ENCODE measurements around the gene CAPN12. TPM values are rescaled to one million over a fixed set of nuclear protein-coding genes. Genes with fewer than 3 reads are reported as not detected.
"Not testable (repeated sequence)": the region's sequence is repeated elsewhere in the genome, so short reads cannot be mapped to it uniquely, and the experiment has no call there.

Gene CAPN12
- total RNA-seq, 1 donor from 2014 or later, result 1.3 TPM

DNA sequence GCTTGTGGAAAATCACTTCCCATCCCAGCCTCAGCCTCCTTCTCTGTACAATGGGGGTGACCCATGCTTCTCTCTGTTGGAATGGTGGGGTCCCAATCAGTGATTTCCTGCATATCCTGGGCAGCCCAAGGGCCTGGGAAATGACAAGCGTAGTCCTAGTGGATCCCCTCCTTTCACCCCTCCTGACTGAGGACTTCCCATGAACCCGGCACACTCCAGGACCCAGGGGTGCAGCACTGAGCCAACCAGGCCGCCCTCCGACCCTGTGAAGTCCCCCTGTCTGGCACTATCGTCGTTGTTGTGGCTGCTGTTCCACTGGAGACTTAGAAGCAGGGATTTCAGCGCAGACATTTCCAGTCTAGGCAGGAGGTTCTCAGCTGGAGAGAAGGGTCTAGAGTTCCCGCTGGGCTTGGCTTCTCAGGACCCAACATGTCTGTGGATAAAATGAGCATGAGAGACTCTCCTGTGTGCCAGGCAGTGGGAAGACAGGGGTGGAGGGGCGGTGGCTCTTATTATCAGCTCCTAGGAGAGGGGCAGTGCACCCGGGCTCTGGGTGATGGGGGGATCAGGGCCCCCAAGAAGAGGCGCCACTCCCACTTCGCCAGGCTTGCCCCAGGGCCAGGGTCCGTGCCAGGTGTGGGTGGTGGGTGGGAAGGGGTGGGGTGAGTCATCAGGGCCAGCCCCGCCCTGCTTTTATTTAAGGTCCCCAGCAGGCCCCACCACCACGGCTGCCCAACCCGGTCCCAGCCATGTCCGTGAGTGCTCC is 44.4 kb upstream of the CAPN12 start, which contains the start of gene LGALS7B:
LGALS7B (plus strand) TSS at position 723 of the 766 bp plus-strand sequence; CDS start at position 750, 27 bp downstream.
- TF ChIP-seq, protein P1, sequence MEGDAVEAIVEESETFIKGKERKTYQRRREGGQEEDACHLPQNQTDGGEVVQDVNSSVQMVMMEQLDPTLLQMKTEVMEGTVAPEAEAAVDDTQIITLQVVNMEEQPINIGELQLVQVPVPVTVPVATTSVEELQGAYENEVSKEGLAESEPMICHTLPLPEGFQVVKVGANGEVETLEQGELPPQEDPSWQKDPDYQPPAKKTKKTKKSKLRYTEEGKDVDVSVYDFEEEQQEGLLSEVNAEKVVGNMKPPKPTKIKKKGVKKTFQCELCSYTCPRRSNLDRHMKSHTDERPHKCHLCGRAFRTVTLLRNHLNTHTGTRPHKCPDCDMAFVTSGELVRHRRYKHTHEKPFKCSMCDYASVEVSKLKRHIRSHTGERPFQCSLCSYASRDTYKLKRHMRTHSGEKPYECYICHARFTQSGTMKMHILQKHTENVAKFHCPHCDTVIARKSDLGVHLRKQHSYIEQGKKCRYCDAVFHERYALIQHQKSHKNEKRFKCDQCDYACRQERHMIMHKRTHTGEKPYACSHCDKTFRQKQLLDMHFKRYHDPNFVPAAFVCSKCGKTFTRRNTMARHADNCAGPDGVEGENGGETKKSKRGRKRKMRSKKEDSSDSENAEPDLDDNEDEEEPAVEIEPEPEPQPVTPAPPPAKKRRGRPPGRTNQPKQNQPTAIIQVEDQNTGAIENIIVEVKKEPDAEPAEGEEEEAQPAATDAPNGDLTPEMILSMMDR (IDR thresholded peaks at IDR 0.05; ENCODE audit: insufficient read depth, low read length, poor library complexity, severe bottlenecking), result no peak
- H3K27me3 ChIP-seq (ENCODE audit: control insufficient read depth, insufficient read depth, low read length), result no peaks in the 10 kb centered on the region
- H3K36me3 ChIP-seq (ENCODE audit: control insufficient read depth, insufficient read depth, low read length), result no peaks in the 10 kb centered on the region
- no peak within 1 kb of the TSS for H3K4me3 ChIP-seq (ENCODE audit: low read depth, low read length)
- DNase-seq (ENCODE audit: low read depth), result no peak

- no peak overlapping the region for H3K4me3 ChIP-seq (ENCODE audit: low read depth, low read length)
- no peak for DNase-seq (ENCODE audit: low read depth)
- no peaks in the 10 kb centered on the region for H3K36me3 ChIP-seq (ENCODE audit: control insufficient read depth, insufficient read depth, low read length)
Observed at GRCh38 chr19:38786572-38787265, 42.4 kb upstream of the CAPN12 start.

GRCh38 chr19:38786061-38786460 is 41.8 kb upstream of the CAPN12 start:
- not testable (repeated sequence) for H3K27me3 ChIP-seq (ENCODE audit: control insufficient read depth, insufficient read depth, low read length); DNase-seq (ENCODE audit: low read depth); H3K4me3 ChIP-seq (ENCODE audit: low read depth, low read length); H3K36me3 ChIP-seq (ENCODE audit: control insufficient read depth, insufficient read depth, low read length)

More at GRCh38 chr19:38786572-38787265, 42.4 kb upstream of the CAPN12 start:
- TF ChIP-seq, protein P1 (IDR thresholded peaks at IDR 0.05; ENCODE audit: insufficient read depth, low read length, poor library complexity, severe bottlenecking), result no peak
- H3K27me3 ChIP-seq (ENCODE audit: control insufficient read depth, insufficient read depth, low read length), result no peaks in the 10 kb centered on the region

GRCh38 chr19:38785187-38785699 is 41.0 kb upstream of the CAPN12 start:
- TF ChIP-seq, protein P1 (IDR thresholded peaks at IDR 0.05; ENCODE audit: insufficient read depth, low read length, poor library complexity, severe bottlenecking), result no peak
- no peaks in the 10 kb centered on the region for H3K36me3 ChIP-seq (ENCODE audit: control insufficient read depth, insufficient read depth, low read length)
- H3K27me3 ChIP-seq (ENCODE audit: control insufficient read depth, insufficient read depth, low read length), result no peaks in the 10 kb centered on the region
- no peak overlapping the region for H3K4me3 ChIP-seq (ENCODE audit: low read depth, low read length)
- DNase-seq (ENCODE audit: low read depth), result no peak

- no peaks in the 10 kb centered on the region for H3K27me3 ChIP-seq (ENCODE audit: control insufficient read depth, insufficient read depth, low read length)
- H3K36me3 ChIP-seq (ENCODE audit: control insufficient read depth, insufficient read depth, low read length), result no peaks in the 10 kb centered on the region
- no peak for DNase-seq (ENCODE audit: low read depth)
- no peak overlapping the region for H3K4me3 ChIP-seq (ENCODE audit: low read depth, low read length)
- TF ChIP-seq, protein P1 (IDR thresholded peaks at IDR 0.05; ENCODE audit: insufficient read depth, low read length, poor library complexity, severe bottlenecking), result no peak
Observed at GRCh38 chr19:38784224-38784623, 40.0 kb upstream of the CAPN12 start.

DNA sequence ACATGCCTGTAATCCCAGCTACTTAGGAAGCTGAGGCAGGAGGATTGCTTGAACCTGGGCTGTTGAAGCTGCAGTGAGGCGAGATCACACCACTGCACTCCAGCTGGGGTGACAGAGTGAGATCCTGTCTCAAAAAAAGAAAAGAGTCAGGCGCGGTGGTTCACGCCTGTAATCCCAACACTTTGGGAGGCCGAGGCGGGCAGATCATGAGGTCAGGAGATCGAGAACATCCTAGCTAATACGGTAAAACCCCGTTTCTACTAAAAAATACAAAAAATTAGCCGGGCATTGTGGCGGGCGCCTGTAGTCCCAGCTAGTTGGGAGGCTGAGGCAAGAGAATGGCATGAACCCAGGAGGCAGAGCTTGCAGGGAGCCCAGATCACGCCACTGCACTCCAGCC is 37.9 kb upstream of the CAPN12 start:
- not testable (repeated sequence) for H3K36me3 ChIP-seq (ENCODE audit: control insufficient read depth, insufficient read depth, low read length); DNase-seq (ENCODE audit: low read depth); H3K4me3 ChIP-seq (ENCODE audit: low read depth, low read length); H3K27me3 ChIP-seq (ENCODE audit: control insufficient read depth, insufficient read depth, low read length)
